ENCODE results near the gene MEF2C.

The MEF2C gene

DNA sequence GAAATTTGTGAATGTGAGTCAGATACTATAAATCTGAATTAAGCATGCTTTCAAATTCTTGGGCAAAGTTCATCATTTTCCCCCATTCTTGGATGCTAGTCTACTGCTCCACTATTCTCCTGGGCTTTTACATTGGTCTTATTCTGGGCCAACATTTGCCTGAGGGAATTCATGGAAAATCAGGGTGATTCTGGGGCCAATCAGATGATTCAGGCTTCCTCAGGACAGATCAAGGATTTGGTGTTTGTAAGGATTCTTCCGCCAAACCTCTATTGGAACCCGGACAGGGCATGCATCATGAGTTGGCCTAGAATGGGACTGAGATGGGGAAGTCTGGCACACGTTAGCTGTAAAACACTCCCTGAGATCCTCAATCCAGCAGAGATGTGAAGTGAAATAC lies 113.8 kb downstream of the MEF2C start:
- intact Hi-C loops (cut with DNase I; ENCODE audit: low total_unique reads) = no loop called here
- H3K4me1 ChIP-seq = peaks cover 0 to 38% (median 8%) of the 10 kb centered on the region in 4 donors
- DNase-seq = peak in 1 of 2 donors; percentile 43
- no peaks in the 10 kb centered on the region for H3K27me3 ChIP-seq
- H3K27ac ChIP-seq = peak overlapping the region in 1 of 2 donors; percentile 18
- TF ChIP-seq, protein P1, sequence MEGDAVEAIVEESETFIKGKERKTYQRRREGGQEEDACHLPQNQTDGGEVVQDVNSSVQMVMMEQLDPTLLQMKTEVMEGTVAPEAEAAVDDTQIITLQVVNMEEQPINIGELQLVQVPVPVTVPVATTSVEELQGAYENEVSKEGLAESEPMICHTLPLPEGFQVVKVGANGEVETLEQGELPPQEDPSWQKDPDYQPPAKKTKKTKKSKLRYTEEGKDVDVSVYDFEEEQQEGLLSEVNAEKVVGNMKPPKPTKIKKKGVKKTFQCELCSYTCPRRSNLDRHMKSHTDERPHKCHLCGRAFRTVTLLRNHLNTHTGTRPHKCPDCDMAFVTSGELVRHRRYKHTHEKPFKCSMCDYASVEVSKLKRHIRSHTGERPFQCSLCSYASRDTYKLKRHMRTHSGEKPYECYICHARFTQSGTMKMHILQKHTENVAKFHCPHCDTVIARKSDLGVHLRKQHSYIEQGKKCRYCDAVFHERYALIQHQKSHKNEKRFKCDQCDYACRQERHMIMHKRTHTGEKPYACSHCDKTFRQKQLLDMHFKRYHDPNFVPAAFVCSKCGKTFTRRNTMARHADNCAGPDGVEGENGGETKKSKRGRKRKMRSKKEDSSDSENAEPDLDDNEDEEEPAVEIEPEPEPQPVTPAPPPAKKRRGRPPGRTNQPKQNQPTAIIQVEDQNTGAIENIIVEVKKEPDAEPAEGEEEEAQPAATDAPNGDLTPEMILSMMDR (IDR thresholded peaks at IDR 0.05) = no peak
- H3K4me3 ChIP-seq = no peak overlapping the region
- H3K36me3 ChIP-seq = peaks cover 0 to 6% (median 0%) of the 10 kb centered on the region in 3 donors
- H3K9me3 ChIP-seq = no peaks in the 10 kb centered on the region

DNA sequence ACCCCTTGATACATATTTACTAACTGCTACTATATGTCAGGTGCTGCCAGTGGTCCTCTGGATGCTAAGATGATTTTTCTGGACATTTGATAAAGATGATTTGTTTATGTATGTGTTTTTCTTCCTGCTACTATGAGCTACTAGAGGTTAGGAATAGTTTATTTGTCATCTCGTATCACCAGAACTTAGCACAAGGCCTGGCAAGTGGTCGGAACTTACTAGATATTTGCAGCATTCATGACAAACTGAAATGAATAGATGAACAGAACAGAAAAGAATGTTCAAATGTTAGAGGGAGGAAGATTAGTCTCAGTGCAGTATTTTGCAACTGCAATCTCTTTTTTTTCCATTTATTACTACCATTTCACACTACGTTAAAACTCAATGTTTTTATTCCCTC lies 114.6 kb downstream of the MEF2C start:
- H3K27me3 ChIP-seq = no peaks in the 10 kb centered on the region
- intact Hi-C loops (cut with DNase I; ENCODE audit: low total_unique reads) = no loop called here
- H3K4me3 ChIP-seq = no peak overlapping the region
- DNase-seq = no peak
- peaks cover 0 to 38% (median 8%) of the 10 kb centered on the region in 4 donors for H3K4me1 ChIP-seq
- H3K9me3 ChIP-seq = no peaks in the 10 kb centered on the region
- H3K36me3 ChIP-seq = peaks cover 0 to 6% (median 0%) of the 10 kb centered on the region in 3 donors
- TF ChIP-seq, protein P1 (IDR thresholded peaks at IDR 0.05) = no peak
- H3K27ac ChIP-seq = peak overlapping the region in 1 of 2 donors; percentile 18

DNA sequence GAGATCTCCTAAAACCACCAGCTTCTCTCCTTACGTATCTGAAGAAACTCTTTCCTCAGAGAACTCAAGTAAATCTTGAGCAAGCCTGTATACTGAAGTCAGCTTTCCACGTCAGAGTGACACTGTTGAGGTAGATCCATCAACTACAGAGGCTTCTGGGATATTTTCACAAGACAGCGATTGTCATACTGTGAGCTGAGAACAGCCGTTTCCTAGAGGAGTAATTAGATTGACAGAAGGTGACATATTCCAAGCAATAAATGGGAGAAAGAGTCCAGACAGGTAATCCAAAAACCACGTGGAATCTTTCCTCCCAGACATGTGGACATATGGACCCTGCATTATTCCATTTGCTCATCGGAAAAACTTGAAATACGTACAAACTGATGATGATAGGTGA lies 117.2 kb downstream of the MEF2C start:
- no peak overlapping the region for H3K4me3 ChIP-seq
- peaks cover 0 to 4% (median 3%) of the 10 kb centered on the region in 3 donors for H3K36me3 ChIP-seq
- DNase-seq = no peak
- no peaks in the 10 kb centered on the region for H3K9me3 ChIP-seq
- intact Hi-C loops (cut with DNase I; ENCODE audit: low total_unique reads) = no loop called here
- peaks cover 0 to 43% (median 10%) of the 10 kb centered on the region in 4 donors for H3K4me1 ChIP-seq
- TF ChIP-seq, protein P1 (IDR thresholded peaks at IDR 0.05) = no peak
- no peaks in the 10 kb centered on the region for H3K27me3 ChIP-seq
- no peak overlapping the region for H3K27ac ChIP-seq

DNA sequence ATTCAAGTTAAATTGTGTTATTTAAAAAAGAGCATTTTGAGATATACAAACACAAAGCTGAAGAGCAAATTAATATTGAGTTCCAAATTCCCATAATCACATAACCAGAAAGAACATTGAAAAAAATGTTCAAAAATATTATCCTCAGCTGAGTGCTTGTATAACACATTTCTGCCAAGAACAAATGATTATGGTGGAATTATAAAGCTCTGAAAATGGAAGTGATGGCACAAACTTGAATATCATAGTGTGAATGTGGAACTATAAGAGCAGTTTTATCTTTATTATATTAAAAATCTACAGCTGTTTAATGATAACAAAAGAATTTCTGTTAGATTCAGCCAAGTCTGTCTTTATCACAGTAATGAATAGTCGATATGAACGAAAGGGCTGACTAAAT lies 117.8 kb downstream of the MEF2C start:
- intact Hi-C loops (cut with DNase I; ENCODE audit: low total_unique reads) = no loop called here
- Histone ChIP-seq H3K27ac (no peak overlapping the region), H3K9me3 (no peaks in the 10 kb centered on the region), H3K27me3 (no peaks in the 10 kb centered on the region), H3K4me1 (peaks cover 0 to 44% (median 10%) of the 10 kb centered on the region in 4 donors), H3K4me3 (no peak overlapping the region), H3K36me3 (peaks cover 0 to 10% (median 9%) of the 10 kb centered on the region in 3 donors)
- TF ChIP-seq, protein P1 (IDR thresholded peaks at IDR 0.05) = no peak
- DNase-seq = no peak

DNA sequence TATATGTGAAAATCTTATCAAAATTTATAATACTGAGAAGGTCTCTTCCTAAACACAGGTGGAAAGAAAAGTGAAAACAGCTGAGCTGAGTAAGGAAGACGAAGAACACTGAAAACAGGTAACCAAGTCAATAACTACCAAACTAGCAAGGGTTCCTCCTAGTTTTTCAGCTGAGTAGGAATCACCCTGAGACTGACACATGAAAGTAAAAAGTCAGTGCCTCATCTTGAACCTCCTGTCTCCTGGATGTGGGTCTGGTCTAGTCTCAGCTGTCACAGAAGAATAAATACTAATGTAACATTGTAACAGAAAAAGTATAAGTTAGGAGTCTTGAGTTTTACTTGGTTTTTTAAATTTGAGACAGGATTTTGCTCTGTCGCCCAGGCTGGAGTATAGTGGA lies 121.0 kb downstream of the MEF2C start:
- no peak overlapping the region for H3K27ac ChIP-seq
- TF ChIP-seq, protein P1 (IDR thresholded peaks at IDR 0.05) = no peak
- peaks cover 0 to 20% (median 2%) of the 10 kb centered on the region in 4 donors for H3K4me1 ChIP-seq
- no peaks in the 10 kb centered on the region for H3K9me3 ChIP-seq
- peaks cover 0 to 33% (median 25%) of the 10 kb centered on the region in 3 donors for H3K36me3 ChIP-seq
- H3K27me3 ChIP-seq = no peaks in the 10 kb centered on the region
- no peak for DNase-seq
- intact Hi-C loops (cut with DNase I; ENCODE audit: low total_unique reads) = no loop called here
- no peak overlapping the region for H3K4me3 ChIP-seq
